ENCODE data around the gene TMEM45A.

DNA sequence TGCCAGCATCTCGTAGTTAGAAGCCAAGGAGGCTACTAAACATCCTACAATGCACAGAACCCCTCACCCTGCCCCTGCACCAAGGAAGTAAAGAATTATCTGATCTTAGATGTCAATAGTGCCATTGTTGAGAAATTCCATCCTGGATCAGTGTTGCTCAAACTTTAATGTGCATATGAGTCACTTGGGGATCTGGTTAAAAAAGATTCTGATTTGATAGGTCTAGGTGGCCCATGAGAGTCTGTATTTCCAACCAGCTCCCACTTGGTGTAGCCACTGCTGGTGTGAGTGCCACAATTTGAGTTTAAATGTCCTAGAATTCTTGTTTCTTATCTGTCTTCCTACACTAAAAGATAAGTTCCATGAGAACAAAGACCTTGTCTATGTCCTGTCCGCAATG lies 43.7 kb downstream of the TMEM45A start:
- TF ChIP-seq, protein P1, sequence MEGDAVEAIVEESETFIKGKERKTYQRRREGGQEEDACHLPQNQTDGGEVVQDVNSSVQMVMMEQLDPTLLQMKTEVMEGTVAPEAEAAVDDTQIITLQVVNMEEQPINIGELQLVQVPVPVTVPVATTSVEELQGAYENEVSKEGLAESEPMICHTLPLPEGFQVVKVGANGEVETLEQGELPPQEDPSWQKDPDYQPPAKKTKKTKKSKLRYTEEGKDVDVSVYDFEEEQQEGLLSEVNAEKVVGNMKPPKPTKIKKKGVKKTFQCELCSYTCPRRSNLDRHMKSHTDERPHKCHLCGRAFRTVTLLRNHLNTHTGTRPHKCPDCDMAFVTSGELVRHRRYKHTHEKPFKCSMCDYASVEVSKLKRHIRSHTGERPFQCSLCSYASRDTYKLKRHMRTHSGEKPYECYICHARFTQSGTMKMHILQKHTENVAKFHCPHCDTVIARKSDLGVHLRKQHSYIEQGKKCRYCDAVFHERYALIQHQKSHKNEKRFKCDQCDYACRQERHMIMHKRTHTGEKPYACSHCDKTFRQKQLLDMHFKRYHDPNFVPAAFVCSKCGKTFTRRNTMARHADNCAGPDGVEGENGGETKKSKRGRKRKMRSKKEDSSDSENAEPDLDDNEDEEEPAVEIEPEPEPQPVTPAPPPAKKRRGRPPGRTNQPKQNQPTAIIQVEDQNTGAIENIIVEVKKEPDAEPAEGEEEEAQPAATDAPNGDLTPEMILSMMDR (conservative IDR thresholded peaks at IDR 0.05 in 1 of 2, IDR thresholded peaks at IDR 0.05 in 1 of 2; ENCODE audit: extremely low read depth in 1 of 2, insufficient read depth in 1 of 2, low read depth in 1 of 2, low read length in 2 of 2): no peak
- TF ChIP-seq EZH2 (IDR thresholded peaks at IDR 0.05; ENCODE audit: borderline replicate concordance, low read length): no peak
